HG03025 (cell line): ENCODE results near the gene MAML1.

Experiments used
- ATAC-seq: cut with Tn5 transposase; IDR thresholded peaks from one replicate; pipeline ENCODE4 v1.9.1; 2021; ENCODE audit warnings: mild to moderate bottlenecking, moderate library complexity; ENCODE audit not compliant: unreplicated experiment, low FRiP score

Gene MAML1

DNA sequence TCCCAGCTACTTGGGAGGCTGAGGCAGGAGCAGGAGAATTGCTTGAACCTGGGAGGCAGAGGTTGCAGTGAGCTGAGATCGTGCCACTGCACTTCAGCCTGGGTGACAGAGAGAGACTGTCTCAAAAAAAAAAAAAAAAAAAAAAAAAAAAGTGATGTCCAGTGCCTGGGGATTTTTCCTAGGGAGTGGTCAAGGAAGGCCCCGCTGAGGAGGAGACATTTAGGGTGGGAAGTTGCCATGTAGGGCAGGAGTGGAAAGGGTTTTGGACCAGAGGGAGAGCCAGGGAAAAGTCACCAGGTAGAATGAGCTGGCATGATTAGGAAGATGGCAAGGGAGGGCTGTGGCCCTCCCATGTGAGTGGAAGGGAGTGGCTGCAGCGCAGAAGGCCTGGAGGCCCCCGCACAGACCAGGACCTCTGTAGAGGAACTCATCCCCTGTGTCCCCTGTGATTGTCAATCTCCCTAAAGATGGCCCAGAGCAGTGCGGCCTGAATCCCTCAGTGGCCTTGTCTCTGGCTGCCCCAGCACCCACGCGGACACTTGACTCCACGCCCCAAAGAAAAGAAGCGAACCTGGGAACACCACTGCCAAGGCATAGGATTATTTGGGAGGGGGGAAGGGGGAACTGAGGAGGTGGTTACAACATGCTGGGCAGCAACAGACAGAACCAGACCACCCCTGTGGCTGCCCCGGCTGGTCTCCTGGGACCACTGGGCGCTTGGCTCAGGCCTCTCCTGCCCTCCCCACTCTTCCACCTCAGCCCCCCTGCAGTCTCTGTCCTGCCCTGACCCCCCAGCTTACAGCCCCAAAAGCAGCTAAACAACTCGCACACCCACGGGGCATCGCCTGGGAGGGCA, 85.5 kb downstream of the MAML1 start:
- no peak for ATAC-seq

DNA sequence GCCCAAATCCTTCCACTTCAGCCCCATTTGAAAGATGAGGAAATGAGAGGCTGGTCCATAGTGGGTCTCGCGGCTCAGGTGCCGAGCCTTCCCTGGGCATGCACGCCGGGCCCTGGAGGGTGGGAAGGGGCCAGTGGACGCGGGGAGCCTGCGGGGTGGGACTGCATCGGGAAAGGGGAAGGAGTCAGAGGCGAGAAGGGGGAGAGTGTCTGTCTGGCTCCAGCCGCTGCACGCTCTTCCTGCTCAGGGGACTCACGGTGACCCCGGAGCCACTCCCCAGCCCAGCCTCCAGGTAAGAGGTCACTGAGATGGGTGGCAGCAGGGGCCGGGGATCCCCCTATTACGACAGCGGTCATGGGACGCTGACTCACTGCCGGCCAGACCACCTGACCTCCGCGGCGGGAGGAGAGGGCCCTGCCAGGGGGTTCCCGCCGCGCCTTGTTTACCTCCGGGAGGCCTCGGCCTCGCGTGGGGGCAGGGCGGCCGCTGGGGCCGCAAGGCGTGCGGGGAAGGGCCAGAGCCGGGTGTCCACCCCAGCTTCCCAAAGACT, 86.2 kb downstream of the MAML1 start:
- ATAC-seq: peak; percentile 41

DNA sequence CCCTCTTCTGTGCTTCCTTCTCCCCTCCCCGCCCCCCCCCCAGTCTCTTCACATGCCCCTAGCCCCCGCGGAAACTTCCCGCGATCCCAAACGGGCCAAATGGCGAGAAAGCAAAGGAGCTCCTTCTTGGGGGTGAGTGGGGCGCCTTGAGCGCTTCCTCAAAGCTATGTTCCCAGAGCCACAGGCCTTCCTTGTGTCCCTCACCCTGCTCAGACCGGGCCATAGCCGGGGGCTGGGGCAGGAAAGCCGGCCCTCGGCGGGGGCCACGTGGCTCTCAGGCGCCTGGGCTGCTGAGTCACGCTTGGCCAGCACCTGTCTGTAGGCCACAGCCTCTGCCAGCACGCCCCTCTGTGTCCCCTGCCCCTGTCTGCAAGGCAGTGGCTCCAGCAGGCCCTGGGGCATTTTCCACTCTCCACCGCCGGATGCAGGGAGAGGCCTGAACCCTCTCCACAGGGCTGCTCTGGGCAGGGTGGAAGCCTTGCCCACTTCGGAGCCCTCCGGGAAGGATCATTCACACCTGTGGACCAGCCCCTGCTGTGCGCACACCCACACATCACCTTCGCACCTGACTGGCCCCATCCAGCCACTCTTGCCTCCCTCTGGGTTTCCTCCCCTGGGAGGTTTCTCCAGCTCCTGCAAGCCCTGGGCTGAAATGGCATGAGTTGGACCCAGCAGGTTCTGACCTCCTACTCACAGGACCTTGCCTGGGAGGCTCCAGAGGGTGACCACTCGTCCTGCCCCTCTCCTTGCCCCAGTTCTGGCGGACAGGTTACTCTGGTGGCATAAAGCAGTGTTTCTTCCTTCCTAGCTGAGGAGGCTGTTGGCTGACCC, 86.9 kb downstream of the MAML1 start:
- ATAC-seq: peak; percentile 17

GRCh38 chr5:179820127-179820482, 87.5 kb downstream of the MAML1 start:
- no peak for ATAC-seq

- ATAC-seq: peak; percentile 36
Observed at GRCh38 chr5:179820483-179821297, 88.1 kb downstream of the MAML1 start, which contains the start of gene SQSTM1. TSS of gene SQSTM1 (plus strand) at chr5:179820905. CDS start at chr5:179820937, 32 bp downstream.

GRCh38 chr5:179821298-179822058, 88.9 kb downstream of the MAML1 start:
- peak; percentile 42 for ATAC-seq

- ATAC-seq: no peak
Observed at GRCh38 chr5:179822059-179822432, 89.4 kb downstream of the MAML1 start.

DNA sequence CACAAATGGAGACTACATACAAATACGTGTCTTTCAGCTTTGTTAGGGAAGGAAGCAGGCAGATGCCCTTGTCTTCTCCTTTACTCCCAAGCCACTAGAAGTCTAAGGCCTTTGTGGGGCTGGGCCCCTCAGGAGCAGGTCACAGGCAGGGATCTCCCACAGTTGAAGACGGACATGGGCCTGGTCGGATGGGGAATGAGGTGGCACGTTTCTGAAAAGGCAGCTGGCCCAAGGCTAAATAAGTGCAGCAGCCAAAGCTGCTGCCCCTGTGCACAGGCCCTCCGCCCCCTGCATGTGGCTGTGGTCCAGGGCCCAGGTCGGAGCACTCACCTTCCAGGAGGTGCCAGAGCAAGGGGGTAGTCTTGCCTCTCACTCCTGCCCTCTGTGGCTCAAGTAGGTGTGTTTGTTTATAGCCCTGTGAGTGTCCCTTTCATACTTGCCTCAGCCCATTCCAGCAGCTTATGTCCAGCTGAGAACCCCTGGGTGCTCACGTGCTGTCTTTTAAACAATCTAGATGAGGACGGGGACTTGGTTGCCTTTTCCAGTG, 89.9 kb downstream of the MAML1 start:
- no peak for ATAC-seq

GRCh38 chr5:179823937-179824744, 91.5 kb downstream of the MAML1 start:
- no peak for ATAC-seq

DNA sequence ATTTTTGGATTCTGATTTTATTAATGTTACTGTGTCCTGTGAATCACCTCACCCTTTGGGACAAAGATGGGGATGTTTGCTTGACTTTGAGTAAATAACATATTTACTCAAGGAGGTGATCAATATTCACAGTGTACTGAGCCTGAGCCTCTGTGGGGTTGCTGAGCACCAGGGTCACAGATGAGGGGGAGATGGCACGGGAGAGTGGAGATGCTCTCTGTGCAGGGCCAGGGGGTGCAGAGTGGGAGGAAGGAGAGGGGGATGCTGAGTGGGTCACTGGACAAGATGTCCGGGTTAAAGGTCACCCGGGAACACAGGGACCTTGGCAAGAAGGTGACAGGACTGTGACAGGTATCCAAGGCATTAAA, 92.1 kb downstream of the MAML1 start:
- ATAC-seq: no peak

- ATAC-seq: no peak
Observed at GRCh38 chr5:179825655-179826182, 93.1 kb downstream of the MAML1 start.
